ENCODE results near the gene SLC25A44. TPM values are rescaled to one million over a fixed set of nuclear protein-coding genes. Genes with fewer than 3 reads are reported as not detected.

Gene SLC25A44
- total RNA-seq, 1 experiment from 2014 or later = 40.2 TPM

GRCh38 chr1:156165083-156165482 is 28.8 kb upstream of the SLC25A44 start:
- H2BK20ac ChIP-seq (ENCODE audit: low read depth, low read length, poor library complexity, severe bottlenecking) = no peak overlapping the region
- H3K9me3 ChIP-seq (ENCODE audit: control insufficient read depth, low read depth, low read length) = no peaks in the 10 kb centered on the region
- no peak overlapping the region for H3K4me3 Mint-ChIP-seq
- no peak overlapping the region for H2BK5ac ChIP-seq (ENCODE audit: insufficient read length, low read length)
- H3K14ac ChIP-seq (ENCODE audit: insufficient read depth, low read length) = no peak overlapping the region
- H3K4me1 Mint-ChIP-seq = peaks cover 28 to 30% of the 10 kb centered on the region in 2 experiments
- H2BK15ac ChIP-seq (ENCODE audit: low read depth, low read length) = no peak overlapping the region
- DNase-seq = no peak
- no peak overlapping the region for H3K9ac ChIP-seq (ENCODE audit: extremely low read depth, insufficient read length, low read length)
- no peak for TF ChIP-seq CTCF (conservative IDR thresholded peaks at IDR 0.05)
- H3K4me2 ChIP-seq (ENCODE audit: insufficient read depth, insufficient read length, low read length) = no peak overlapping the region
- H4K8ac ChIP-seq (replicated peaks; ENCODE audit: insufficient read length, low read depth, low read length) = no peak overlapping the region
- no peak overlapping the region for H2BK12ac ChIP-seq (ENCODE audit: insufficient read length, low read depth, low read length)
- no peak overlapping the region for H4K91ac ChIP-seq (ENCODE audit: insufficient read length, low read depth, low read length)
- no peak overlapping the region for H4K5ac ChIP-seq (ENCODE audit: insufficient read length, low read depth, low read length)
- no peaks in the 10 kb centered on the region for H3K79me2 ChIP-seq (ENCODE audit: insufficient read depth, low read length)
- H4K20me1 ChIP-seq (ENCODE audit: control insufficient read depth, insufficient read depth, insufficient read length) = no peaks in the 10 kb centered on the region
- no peaks in the 10 kb centered on the region for H3K27me3 ChIP-seq (ENCODE audit: insufficient read depth, low read length)
- H3K9me3 Mint-ChIP-seq = no peaks in the 10 kb centered on the region
- H2BK120ac ChIP-seq (ENCODE audit: low read depth, low read length, poor library complexity, severe bottlenecking) = no peak overlapping the region
- H3T11ph ChIP-seq (ENCODE audit: low read length) = no peak overlapping the region
- no peaks in the 10 kb centered on the region; the same call in 1 of the 2 replicates for H3K4me1 ChIP-seq (ENCODE audit: insufficient read depth, low read length)
- no peak overlapping the region for H2AK5ac ChIP-seq (ENCODE audit: insufficient read length, low read length)
- peaks cover 2 to 31% (median 26%) of the 10 kb centered on the region in 3 experiments; a peak in 6 of 7 replicates for H3K36me3 Mint-ChIP-seq (ENCODE audit: insufficient read depth in 1 of 3, low read depth in 3 of 3)
- no peaks in the 10 kb centered on the region for H3K79me1 ChIP-seq (ENCODE audit: insufficient read depth, low read depth, low read length, poor library complexity, severe bottlenecking)
- 0 out of 7 replicates have a peak overlapping the region, but pooled peaks of 1 of the 3 experiments have one; percentile 5 for H3K27ac Mint-ChIP-seq
- no peak overlapping the region for H2AFZ ChIP-seq (ENCODE audit: low read length)
- H3K23me2 ChIP-seq (ENCODE audit: insufficient read length, low read depth, low read length, poor library complexity, severe bottlenecking) = peaks cover 5% of the 10 kb centered on the region
- H3K27ac ChIP-seq (ENCODE audit: insufficient read length, low read depth, low read length) = no peak overlapping the region
- WGBS (ENCODE audit: extremely low coverage, insufficient read length, low lambda C conversion rate) = no CpG with 5 or more reads among the region's 2 CpGs
- no peak overlapping the region for H3K4ac ChIP-seq (ENCODE audit: low read depth, low read length)
- H3K27me3 Mint-ChIP-seq (ENCODE audit: low read depth) = no peaks in the 10 kb centered on the region
- H3K56ac ChIP-seq (ENCODE audit: insufficient read length, low read depth, low read length) = no peak overlapping the region
- H3K23ac ChIP-seq (ENCODE audit: insufficient read length, low read depth, low read length) = no peak overlapping the region
- no peak overlapping the region for H3K18ac ChIP-seq (ENCODE audit: insufficient read length, low read depth, low read length)

All from H9 (cell line).